DMS53 (cell line): ENCODE results near the gene ITPA.

Experiments
- DNase-seq: peaks from one replicate; lab custom pipeline; 2025; lab: John Stamatoyannopoulos, UW

The ITPA gene

DNA sequence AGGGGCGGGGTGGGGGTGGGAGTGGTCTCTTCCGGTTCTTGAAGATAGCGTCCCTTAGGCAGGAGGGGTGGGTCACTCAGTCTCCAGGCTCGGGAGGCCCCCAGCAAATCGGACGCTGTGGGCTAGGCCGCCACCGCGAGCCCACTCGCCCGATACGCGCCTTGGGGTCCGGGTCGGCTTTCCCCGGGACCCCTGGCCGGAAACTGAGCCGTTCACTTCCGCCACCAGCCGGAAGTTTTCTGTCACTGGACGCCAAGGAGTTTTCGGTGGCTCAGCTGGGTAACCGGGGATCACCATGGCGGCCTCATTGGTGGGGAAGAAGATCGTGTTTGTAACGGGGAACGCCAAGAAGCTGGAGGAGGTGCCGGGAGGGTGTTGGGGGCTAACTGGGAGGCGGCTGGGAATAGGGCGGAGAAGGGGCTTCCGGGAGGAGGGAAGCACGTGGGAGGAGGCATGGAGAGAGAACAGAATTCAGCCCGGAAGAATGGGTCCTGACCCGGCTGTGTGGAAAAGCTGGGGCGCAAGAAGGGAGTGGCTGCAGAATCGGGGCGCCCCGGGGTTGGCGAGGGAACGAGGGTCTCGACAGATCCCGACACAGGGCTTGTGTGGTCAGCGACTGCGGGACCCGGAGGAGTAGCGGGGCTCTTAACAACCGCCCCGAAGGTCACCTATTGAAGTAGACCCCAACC lies at the start of gene ITPA:
ITPA (plus strand) TSS at position 242 of the 689 bp plus-strand sequence; CDS start at position 296, 54 bp downstream.
- DNase-seq = peak; percentile 60

DNA sequence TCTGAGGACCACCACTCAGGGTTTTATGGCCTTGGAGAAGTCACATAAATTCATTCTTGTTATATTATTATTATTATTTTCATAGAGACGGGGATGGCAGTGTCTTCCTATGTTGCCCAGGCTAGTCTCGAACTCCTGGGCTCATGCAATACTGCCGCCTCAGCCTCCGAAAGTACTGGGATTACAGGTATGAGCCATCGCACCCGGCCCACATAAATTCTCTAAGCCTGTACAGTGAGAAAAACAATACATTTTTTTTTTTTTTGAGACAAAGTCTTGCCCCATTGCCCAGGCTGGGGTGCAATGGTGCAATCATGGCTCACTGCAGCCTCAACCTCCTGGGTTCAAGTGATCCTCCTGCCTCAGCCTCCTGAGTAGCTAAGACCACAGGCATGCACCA lies 48.9 kb upstream of the ITPA start:
- DNase-seq = no peak

DNA sequence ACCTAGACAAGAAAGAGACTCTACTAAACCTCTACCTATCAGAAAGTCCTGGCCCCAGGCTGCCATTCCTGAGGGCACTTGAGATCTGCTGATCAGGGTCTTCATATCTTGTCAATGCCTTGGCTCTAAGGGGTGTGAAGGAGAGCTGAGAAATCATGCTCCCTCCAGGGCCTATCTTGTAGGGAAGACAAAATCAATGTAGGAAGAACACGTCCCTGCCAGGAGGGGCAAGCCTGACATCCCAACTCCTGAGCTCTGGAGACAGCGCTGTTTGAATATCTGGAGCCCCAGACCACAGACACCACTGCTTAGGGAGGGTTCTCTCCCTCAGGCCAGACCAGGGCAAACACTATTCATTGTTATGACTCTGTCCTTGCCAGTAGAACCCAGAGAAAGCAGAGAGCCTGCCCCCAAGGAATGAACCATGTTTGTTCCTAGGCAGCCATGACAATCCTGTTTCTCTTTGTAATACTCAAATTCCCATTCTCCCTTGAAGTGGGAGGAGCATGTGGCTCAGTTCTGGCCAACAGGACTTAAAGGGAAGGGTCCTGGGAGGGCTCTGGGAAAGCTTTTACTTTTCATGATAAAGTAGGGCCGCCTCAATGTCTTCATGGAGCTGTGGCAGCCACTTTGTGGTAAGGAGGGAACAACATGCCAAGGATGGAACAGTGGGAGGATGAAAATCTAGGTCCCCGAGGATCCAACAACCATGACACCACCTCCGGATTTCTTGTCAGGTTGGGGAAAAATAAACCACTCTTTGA lies 47.8 kb upstream of the ITPA start:
- DNase-seq = peak; percentile 48

DNA sequence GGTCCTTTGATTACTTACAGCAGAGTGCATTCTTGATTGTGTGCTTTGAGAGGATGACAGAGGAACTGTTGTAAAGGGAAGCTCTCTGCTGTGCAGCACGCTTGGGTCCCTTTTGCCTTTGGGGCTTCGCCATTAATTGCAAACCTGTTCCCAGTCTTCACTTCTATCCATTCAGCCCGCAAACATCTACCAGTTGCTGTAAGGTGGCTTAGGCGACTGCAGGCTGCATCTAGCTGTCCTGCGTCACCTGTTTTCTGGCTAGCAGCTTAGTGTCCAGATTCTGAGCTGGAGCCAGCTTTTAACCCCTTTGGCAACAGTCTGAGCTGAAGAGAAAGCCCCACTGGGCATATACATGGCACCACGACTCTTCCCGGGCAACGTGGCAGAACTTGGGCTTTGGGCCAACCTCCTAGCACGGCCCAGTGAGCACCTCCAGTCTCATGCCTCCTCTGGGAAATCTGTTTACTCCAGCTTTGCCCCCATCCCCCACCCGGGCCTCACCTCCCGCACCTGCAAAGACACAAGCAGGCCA lies 47.2 kb upstream of the ITPA start:
- peak; percentile 85 for DNase-seq

DNA sequence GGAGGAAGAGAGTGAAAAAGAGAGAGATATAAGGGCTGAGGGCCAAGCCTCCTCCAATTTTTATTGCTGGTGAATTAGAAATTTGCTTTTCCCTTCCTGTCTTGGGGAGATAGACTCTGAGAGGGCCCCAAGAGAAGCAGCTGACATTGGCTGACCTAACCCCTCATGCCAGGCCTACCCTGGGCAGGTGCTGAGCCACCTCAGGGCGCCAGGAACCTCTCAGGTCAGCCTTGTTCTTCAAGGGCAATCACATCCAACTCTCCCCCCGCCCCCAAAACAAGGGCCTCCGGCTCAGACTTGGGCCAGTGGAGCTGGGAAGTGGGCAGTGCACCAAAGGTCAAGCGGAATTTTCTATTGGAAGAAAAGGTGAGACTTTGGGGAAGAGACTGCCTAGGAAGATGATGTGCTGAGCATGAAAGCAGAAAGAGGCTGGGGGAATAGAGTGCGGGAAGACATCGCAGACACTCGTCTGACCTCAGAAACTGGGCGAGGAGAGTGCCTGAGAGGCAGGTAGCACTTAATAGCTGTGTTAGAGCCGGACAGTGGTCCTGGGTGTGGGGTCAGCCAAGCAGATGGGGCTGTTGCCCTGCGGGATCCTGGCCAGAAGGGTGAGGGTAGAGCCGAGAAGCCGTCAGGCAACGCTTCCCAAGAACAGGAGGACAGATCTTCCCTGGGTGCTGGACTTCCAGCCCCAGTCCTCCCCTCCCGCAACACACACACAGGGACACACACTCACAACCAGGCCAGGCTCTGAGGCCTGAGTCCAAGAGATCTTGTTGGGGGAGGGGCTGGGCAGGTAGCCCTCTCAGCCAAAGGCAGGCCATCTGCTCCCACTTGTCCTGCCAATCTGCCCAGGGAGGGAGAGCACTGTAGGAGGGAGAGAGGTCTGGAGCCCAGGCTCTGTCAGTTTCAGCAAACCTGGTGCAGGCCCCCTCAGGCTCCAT lies 45.9 kb upstream of the ITPA start:
- DNase-seq = peak; percentile 86

DNA sequence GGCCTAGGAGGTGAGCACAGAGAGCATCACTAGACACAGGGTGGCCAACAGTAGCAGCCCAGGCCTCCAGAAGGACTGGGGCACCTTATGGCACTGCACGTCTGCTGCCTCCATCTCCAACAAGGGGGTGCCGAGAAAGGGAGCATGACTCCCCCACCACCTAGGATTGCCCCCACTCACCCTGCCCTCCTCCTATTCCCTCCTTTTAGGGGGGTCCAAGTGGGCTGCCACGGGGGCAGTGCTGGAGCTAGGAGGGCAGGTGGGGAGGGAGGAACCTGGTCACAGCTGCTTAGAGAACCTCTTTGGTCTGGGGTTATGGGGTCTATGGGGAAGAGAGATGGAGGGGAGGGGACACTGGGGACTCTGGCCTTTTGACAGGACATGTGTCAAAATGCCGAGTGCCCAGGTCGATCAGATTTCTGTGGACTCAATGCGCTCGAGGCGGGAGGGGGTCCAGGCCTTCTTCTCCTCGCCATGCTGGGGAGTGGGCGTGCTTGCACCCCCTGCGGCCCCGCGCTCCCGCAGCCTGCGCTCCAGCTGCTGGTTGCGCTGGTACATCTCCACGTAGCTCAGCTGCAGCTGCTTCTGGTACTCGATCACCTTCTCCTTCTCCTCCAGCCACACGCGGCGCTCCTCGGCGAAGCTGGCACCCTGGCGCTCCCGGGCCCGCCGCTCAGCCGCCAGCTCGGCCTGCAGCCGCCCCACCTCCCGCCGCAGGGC lies 45.1 kb upstream of the ITPA start:
- peak; percentile 73 for DNase-seq

DNA sequence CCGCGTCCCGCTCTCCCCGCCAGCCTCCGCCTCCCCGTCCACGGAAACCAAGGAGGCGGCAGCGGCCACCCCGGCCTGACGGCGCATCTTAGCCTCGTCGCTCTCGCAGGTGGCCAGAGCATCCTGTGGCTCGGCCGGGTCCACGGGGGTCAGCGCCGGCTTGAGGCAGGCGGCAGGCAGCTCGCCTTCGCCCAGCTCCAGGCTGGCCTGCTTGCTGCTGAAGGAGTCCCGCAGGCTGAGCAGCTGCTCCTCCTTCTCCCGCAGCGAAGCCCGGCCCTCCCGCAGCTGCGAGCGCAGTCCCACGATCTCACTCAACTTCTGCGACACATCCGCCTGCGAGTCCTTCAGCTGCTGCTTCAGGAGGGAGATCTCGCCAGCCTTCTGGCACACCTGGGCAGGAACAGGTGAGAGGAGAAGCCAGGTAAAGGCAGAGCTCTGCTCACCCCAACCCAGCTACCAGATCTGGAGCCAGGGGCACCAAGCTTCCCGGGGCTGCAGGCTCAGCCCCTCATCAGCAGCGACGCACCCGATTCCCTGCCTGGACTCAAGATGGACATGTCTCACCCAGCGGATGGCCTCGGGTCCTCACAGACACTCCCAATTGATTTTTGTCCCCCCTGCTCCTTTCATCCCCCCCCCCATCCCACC lies 44.4 kb upstream of the ITPA start:
- DNase-seq = peak; percentile 91

DNA sequence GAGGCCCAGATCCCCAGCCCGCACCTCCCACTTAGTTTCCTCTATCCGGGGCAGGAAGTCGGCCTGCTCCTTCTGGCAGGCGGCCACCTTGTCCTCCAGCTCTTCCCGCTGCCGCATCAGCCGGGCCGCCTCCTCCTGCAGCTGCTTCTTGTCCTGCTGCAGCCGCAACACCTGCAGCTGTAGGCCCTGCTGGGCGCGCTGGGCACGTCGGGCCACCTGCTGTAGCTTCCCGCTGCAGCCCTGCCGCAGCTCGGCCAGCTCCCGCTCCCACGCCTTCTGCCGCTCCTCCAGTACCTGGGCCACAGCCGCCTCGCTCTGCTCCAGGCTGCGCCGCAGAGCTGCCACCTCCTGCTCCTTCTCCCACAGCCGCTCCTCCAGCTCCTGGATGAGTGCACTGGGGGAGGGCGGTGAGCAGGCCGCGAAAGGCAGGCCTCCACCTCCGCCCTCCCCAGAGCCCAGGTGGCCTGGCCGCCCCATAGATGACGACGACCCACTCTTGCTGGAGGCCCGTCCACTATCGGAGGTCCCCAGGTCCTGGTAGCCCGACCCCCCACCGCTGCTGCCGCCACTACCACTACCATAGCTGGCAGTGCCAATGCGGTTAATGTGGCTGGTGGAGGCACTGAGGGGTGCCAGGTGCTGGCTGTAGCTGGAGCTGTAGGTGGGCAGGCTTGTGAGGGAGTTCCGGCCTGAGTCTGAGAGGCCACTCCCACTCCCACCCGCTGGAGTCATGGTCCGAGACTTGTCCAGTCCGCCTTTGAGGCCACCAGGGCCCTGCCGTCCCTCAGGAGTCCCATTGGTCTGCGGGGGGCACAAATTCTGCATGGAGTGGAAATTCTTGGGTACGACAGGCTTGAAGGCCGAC lies 43.6 kb upstream of the ITPA start:
- peak; percentile 98 for DNase-seq

DNA sequence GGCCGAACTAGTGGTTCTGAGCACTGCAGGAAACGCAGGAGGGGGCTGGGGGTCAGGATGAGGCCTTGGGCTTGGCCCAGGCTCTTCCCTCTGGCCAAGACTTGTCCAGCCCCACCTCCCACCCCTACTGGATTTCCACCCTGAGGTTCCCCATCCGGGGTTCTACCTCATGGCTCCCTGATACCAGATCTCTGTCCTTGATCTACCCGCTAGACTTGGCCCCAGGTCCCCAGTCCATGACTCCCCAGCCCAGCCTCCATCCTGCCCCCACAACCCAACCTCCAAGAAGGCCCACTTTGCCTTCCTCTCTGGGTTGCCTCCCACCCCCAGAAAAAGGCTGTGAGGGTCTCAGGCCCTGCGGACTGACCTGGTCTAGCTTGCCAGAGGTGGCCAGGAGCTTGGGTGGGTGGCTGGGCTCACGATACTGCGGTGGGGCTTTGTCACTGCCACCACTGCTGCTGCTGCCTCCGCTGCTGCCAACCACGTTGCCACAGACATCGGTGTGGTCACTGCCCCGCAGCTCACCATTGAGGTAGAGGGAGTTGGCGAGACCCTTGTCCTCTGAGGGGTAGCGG lies 42.9 kb upstream of the ITPA start:
- peak; percentile 47 for DNase-seq

DNA sequence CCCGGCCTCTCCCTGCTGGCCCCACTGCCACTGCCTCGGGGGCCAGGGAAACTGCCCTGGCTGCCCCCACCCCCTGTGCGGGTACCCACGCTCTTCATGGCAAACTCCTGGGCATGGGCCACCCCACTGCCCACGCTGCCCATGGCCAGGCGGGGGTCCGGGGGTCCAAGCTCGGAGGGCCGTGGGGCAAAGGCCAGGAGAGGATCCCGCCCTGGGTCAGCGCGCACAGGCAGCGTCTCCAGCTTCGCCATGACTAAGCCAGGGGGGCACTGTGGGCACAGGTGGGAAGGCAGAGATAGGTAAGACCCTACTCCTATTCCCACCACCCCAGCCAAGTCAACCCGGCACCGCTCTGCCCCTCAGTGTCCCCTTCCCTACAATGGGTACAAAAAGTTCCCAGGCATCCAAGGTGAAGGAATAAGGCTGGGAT lies 42.4 kb upstream of the ITPA start:
- DNase-seq = no peak

DNA sequence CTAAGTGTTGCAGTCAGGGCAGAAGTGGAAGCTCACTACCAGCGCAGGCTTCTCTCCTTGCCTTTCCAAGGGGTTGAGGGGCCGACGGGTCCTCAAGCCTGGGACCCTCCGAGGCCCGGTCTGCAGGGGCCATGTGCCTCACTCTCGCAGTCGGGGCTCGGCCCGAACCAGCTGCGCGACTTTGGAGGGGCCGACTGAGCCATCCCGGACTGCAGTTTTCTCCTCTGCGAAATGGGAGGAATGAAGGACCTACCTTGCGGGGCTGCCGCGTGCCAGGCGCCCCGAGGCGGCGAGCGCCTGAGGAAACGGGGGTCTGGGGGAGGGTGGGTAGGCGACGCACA lies 41.6 kb upstream of the ITPA start:
- peak; percentile 63 for DNase-seq

DNA sequence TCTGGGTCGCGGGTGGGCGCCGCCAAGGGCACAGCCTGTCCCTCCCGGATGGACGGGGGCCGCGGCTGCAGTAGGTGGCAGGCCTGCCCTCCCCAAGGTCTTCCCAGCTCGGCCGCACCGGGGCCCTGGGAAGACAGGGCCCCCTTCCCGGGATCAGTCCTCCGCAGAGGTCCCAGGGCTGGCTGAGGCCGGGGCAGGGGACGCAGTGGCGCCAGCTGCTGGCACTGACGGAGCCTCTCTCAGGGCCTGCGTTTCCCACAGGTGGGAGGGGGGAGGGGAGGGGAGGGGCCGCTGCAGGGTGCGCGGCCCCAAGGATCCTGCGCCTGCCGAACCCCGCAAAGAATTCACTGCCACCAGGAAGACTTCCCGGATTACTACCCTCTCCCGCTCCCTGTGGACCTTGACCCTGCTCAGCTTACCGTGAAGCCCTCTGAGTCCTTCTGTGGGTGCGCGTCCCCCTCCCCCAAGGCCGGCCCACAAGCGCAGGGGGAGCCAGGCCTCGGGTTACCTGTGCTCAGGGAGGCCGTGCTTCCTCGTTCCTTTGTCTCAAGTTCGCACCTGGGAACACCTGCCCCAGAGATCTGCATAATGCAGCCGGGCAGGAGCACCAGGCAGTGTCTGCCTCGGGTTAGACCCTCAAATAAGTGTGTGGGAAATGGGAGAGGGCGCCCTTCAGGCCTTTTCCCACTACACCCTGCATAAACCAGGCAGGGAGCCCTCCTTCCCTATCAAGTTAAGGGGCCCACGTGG lies 41.0 kb upstream of the ITPA start:
- DNase-seq = peak; percentile 96

DNA sequence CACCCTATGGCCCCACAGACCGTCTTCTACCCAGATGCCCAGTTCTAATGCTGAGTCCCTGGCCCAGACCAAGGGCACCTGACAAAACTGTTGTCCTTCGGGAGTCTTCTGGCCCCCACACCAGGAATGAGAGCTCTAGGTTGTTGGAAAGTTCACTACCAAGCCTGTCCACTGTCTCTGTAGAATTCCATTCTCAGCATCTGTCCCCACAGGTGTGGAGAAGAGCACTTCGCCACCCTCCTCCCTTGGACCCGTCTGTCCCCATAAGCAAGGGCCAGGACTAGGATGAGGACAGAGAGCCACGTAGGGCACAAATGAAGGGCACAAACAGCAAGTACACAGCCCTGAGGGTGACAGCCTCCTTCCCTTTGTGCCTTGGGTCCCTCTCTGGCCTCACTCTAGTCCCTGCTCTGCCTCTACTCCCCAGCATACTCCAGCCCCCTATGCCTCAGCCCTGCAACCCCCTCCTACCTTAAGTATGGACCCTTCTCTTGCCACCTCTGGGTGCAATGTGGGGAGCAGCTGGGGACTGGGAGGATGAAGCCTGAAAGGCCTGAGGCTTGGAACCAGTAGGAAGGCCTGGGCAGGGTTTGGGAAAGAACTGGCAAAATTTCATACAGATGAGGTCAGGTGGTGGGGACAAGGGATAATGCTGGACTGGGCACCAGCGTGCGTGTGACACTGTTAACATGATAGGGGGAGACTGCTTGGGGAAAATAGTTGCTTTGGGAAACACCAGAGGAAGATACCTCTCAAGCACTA lies 40.3 kb upstream of the ITPA start:
- peak; percentile 78 for DNase-seq

DNA sequence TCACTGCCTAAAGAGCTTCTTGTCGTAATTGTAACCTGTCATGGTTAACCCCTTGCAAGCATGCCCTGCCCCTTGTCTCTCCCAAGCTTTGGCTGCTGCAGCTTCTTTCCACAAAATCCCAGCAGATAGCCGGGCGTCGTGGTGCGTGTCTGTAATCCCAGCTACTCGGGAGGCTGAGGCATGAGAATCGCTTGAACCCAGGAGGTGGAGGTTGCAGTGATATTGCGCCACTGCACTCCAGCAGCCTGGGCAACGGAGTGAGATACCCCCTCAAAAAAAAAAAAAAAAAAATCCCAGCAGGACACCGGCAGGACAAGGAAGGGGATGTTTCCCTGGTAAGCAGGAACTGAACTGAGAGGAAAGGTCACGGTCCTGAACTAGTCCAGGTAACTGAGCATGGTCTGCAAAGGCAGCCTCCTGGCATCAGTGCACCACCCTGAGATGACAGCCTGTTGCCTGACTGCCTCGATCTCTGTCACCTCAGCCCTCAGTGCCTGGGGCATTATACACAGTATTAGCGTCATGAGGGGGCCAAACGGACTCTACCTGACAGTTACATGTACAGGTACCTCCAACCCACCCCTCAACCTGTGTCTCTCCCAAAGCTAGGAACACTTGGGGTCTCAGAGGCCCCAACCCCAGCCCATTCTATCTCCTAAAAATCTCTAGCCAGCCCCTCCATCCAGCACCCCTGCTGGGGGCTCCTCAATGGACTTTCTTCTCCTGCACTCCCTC lies 37.7 kb upstream of the ITPA start:
- DNase-seq = no peak

DNA sequence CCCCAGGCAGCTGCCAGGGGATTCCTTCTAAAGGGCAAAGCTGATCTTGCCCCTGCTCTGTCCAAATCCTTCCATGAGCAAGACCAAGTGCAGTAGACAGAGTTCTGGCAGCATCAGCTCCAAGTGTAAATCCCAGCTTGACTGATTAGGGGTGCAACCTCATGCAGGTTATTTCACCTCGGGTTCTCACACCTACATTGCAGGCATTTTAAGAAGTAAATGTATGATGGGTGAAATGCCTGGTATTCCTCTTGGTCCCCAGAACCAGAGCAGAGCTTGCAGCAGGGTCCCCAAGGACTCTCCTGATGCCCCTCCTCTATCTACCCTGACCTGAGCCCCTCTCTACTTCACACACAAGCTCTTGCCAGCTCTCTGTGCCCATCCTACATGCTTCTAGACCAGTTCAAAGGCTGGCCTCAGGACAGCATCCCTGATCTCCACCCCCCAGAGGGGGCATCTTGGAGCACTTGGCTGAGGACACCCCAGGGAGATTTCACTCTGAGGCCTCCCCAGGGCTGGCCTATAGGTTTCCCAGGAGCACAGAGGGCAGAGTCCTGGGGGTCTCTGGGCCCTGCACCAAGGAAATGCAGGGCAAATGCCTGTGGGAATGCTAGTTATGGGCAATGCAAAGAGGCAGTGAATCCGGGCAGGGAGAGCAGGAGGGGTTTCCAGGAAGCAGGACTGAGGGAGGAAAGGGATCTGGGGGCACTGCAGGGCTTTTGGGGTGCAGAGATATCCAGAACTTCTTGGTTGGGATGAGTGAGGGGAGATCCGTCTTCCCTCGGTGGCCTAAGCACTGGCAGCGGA lies 37.0 kb upstream of the ITPA start:
- no peak for DNase-seq

DNA sequence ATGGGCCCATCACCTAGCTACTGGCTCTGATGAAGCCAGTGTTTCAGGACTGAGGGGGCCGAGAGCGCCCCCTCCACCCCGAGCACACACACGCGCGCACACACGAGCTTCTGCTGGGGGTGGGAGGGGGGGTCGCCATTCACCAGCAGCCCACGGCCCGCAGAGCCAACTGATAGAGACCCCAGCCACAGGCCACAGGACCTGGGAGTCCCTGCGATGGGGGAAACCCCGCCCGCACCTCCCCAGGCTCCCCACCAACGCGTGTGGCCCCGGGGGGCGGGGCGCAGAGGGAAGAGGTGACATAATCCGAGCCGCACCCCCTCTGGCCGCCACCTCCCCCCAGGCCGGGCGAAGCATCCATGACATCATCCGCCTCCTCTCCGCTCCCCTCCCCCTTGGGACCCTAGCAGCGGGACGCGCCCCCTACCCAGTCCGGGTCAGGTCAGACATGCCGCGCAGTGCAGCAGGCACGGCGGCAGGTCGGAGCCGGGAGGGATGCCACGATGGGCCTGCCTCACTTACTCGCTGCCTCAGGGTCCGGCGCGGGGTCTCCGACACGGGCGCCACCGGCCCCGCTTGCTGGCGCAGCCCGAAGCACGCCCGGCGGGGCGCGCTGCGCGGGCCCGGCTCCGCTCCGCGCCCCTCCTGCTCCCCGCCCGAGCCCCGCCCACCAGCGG lies 36.2 kb upstream of the ITPA start, which contains the start of gene LZTS3:
LZTS3 (minus strand) TSS at position 617 of the 677 bp plus-strand sequence. CDS start 6,386 bp downstream, outside the sequence.
- DNase-seq = peak; percentile 86
